GM21367 (cell line): ENCODE measurements around the gene HOXD12.

Experiments
- ATAC-seq: cut with Tn5 transposase; IDR thresholded peaks from one replicate; pipeline ENCODE4 v1.9.1; 2021; ENCODE audit not compliant: unreplicated experiment

The HOXD12 gene

DNA sequence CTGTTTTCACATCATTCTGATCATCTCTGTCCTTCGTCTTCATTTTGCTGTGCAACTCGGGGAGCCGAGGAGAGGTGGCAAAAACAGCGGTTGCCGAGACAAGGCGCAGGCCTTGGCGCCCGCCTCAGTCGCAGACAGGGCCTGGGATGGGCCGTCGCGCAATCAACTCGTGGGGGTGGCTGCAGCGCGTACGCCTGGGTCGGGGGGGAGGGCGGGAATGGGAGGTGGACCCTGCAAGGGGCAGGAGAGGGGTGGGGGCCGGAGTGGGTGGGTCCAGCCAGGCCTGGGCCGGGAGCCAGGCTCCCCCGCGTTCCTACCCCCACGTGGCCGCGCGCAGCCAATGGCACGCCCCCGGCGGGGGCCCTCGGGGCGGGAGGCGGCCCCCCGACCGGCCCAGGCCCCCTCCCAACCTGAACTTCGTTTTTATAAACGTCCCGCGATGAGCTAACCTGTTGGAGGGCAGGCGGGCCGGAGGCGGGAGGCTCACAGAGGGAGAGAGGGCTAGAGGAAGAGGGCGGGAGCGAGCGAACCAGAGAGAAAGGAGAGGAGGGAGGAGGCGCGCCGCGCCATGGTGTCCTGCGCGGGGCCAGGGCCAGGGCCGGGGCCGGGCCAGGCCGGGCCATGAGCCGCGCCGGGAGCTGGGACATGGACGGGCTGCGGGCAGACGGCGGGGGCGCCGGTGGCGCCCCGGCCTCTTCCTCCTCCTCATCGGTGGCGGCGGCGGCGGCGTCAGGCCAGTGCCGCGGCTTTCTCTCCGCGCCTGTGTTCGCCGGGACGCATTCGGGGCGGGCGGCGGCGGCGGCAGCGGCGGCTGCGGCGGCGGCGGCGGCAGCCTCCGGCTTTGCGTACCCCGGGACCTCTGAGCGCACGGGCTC lies 7.1 kb upstream of the HOXD12 start, which contains the start of gene HOXD13:
TSS of gene HOXD13 (plus strand) at position 452 of the 875 bp plus-strand sequence. CDS start at position 622, 170 bp downstream.
- no peak for ATAC-seq

DNA sequence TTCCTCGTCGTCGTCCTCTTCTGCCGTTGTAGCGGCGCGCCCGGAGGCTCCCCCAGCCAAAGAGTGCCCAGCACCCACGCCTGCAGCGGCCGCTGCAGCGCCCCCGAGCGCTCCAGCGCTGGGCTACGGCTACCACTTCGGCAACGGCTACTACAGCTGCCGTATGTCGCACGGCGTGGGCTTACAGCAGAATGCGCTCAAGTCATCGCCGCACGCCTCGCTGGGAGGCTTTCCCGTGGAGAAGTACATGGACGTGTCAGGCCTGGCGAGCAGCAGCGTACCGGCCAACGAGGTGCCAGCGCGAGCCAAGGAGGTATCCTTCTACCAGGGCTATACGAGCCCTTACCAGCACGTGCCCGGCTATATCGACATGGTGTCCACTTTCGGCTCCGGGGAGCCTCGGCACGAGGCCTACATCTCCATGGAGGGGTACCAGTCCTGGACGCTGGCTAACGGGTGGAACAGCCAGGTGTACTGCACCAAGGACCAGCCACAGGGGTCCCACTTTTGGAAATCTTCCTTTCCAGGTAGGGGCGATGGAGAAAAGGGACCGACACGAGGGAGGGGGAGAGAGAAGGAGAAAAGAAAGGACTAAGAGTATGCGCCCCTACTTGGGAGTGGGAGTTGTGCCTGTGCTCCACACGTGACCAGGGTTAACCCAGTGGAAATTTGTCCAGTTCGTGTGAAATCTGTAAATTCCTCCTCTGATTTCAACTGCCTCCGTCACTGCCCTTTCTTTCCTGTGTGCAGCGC lies 6.3 kb upstream of the HOXD12 start:
- ATAC-seq = no peak

DNA sequence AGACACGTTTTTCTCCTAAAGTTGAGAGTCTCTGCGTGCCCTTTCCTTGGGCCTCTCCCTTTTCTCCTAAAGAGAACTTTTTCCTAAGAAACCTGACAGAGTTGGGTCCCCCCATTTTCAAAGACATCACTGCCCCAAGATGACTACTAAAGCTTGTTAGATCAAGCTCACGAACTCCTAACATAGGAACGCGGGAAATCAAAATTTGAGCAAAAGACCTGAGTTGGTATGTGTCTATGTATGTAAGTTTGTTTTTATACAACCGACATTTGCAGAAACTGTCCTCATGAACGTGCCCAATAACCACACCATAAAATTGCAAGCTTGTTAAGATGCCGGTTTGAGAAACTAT lies 5.7 kb upstream of the HOXD12 start:
- no peak for ATAC-seq

DNA sequence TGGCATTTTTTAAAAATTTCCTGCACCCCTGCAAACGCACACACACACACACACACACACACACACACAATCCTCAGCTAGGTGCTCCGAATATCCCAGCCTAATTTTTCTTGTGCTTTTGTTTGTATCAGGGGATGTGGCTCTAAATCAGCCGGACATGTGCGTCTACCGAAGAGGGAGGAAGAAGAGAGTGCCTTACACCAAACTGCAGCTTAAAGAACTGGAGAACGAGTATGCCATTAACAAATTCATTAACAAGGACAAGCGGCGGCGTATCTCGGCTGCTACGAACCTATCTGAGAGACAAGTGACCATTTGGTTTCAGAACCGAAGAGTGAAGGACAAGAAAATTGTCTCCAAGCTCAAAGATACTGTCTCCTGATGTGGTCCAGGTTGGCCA lies 5.2 kb upstream of the HOXD12 start:
- ATAC-seq = no peak

DNA sequence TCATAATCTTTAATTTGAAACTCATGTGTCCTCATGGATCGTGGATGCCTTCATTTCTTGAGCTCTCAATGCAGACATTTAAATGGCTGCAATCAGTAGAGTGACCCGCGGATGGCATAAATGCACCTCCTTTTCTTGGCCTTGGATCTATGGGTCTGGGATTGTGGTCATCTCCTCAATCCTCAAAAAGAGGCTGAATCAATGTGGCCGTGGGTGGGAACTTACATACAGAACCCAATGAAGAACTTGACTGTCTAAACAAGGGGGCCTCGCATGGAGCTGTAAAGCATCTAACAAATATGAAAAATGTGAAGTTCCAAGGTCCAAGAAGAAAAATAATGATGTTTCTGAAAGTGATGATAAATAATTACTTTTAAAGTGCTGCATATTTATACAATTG lies 4.2 kb upstream of the HOXD12 start:
- ATAC-seq = no peak

DNA sequence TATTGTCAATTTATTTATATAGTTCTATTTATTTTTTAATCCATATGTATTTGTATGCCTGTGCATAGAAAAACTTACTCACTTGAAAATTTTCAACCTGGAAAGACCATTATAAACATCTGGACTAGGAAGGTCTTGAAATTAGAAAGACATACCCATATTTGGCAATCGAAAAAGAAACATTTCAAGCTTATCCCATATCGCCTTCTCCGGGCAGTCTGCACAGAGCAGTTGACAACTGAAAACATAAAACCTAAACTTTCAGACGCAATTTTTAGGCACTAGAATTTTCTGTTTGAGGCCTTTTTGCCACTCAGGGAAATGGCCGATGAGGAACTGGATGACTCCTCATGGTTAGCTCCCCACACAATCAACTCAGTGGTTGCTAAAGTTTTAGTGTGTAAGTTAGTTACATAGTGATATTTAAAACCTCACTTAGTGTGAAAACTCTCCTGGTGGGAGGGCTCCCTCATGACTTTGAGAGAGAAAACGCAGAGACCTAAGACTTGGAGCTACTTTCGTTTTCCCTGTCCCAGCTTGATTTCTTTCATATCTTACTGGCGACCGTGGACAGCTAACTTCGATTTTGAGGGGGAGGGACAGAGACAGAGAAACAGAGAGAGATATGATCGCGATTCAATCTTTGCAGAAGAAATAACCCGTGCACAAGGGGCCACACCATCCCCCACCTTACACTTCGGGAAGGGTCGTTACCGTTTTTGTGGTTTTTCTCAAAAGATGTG lies 3.2 kb upstream of the HOXD12 start:
- no peak for ATAC-seq

DNA sequence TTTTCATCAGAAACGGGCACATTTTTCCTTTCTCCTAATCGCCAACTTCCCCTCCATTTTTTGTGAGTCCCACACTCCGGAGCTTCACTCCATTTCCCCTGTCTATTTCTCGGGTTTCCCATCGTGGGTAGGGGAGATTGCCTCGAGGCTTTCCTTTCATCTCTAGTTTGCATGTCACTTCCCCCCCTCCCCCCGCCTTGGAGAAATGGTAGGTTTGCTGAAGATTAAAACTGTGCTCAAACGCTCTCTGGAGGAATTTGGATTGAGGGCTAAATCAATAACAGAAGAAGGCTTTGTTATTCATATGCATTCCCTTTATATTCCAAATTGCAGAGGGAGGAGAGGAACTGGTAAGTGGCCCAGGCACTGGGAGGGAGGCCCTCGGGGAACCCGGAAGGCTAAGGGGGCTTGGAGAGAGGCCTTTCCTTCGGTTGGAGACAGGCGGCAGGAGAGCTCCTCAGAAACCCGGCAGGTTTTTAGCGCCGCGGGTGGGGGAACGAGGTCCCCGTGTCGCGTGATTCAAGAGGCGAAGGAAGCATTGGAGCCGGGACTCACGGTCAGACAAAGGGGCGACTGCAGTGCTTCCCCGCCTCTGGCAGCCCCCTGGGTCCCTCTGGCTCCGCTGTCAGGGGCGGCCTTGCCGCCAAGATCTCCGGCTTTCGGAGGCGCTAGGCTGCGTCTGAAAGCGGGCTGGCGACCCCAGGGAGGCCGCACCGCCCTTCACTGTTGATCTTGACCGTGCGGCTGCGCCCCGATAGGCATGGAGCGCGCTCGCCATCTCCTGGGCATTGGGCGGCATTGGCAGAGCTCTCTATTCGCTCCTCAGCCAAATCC lies 2.4 kb upstream of the HOXD12 start:
- peak; percentile 83 for ATAC-seq

DNA sequence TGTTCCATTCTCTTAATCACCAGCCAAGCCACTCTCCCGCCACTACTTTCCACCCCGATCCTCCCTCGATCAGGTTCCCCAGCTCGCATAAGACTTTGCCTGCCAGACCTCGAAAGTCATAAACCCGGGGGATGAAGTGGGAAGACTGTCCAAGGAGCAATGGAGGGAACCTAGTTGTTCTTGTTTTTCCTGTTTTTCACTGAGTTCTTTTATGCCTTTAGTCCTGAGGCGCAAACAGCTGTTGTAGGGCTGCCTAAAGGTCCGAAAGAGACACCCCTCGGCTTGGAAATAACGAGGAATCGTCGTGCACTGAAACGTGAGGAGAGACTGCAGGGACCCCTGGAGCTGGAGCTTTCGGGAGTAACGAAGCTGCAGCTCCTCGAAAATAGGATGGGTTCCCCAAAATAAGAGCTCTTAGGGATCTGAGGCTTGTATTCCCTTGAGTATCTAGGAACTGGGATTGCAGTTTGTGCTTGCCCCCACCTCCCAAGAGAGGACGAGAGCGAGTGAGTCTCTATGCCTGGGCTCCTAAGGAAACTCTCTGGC lies 1.7 kb upstream of the HOXD12 start:
- no peak for ATAC-seq

DNA sequence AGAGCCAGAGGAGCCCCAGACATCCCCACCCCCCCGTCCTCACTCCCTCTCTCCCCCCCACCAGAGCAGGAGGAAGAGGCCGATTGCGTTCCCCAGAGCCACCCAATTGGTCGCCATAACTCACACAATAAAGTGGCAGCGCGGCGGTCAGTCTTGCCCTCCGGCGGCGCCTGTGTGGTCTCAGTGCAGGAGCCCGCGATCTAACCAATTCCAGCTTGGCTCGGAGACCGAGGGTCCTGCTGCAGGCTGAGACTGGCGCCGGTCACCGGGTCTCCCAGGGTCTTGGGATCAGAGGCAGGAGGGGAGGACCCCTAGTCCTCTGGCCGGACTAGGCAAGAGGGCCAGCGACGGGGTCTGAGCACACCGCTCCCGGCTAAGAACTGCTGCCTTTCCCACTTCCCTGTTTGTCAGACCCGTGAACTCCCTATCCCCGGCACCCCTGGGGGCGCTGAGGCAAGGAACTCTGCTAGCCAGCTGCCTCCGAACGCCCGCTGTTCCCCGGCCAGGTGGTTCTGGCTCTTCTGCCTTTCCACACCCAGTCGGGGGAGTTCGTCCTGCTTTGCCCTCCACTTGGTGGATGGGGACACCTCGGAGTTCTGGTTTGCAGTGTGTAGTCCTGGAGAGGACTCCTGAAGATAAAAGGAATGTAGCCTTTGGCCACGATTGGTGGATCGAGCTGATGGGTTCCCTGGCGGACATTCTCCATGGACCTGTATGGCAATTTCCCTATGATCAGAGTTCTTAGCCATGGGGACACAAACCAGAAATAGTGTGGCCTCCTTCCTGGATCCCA lies 1.0 kb upstream of the HOXD12 start:
- no peak for ATAC-seq

DNA sequence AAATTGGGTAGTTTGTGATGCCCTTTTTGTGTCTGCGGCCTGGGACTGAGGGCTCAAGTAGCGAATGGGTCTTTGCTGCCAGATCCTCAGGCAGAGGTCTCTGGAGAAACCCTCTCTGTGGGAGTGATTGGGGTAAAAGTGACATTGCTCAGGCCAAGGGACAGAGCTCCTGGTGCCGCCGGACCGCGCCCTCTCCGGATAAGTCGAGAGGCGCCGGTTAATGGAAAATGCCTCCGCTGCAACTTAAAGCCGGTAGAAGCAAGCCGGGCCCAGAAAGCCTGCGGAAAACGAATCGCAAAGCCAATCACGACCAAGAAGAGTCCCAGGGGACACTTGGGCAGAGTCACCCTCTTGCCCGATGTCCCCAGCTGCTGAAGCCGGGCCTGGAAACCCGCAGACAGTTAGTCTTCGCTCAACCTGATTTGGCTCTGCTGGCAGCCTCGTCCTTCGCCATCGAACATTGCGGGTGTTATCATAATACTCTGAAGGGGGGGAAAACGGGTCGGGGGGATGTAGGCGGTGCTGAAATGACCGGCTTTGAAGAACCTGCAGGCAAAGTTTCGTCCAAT lies 352 bp upstream of the HOXD12 start:
- ATAC-seq = no peak

DNA sequence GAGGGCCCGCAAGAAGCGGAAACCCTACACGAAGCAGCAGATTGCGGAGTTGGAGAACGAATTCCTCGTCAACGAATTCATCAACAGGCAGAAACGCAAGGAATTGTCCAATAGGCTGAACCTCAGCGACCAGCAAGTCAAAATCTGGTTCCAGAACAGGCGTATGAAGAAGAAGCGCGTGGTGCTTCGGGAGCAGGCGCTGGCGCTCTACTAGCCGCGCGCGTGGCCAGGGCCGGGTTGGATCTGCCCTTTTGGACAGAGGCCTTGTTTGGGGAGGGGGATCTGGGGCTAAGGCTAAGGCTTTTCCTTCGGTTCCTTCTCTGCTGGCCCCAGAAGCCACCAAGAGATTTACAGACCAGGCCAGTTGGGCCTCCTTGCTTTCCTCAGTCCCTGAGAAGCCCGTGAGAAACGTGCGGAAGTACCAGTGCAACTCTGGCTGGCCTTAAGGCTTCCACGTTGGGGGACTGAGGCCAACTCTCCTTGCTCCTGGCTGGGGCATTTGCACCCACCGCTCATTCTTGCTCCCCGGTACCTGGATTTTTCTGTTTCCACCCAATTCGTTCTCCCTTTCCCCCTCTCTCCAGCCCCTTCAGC lies 1.0 kb downstream of the HOXD12 start:
- no peak for ATAC-seq

DNA sequence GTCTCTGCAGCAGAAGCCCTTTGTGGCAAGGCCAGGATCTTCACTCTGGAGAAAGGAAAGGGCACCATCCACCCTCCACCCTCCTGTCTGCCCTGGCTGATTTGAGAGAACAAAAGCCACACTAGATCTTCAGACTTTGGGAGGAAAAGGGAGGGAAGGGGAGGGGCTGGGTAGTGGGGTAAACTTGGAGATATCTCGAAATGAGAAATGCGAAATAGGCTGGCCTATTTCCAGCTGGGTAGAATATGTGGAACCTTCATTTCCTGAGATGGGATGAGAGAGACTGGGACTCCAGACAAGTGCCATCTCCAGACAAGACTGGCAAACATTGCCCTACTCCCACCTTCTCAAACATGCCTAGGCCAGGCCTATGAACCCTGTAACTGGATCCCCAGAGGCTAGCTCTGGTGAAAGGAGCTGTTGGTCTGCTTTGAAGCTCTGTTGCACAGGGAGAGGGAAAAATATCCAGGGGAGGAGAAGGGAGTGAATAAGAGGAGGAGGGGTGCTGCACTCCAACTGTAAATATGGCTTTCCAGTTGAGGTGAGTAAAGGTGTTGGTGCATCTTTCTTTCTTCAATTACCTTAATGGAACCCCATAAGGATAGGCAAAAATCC lies 1.7 kb downstream of the HOXD12 start:
- no peak for ATAC-seq

DNA sequence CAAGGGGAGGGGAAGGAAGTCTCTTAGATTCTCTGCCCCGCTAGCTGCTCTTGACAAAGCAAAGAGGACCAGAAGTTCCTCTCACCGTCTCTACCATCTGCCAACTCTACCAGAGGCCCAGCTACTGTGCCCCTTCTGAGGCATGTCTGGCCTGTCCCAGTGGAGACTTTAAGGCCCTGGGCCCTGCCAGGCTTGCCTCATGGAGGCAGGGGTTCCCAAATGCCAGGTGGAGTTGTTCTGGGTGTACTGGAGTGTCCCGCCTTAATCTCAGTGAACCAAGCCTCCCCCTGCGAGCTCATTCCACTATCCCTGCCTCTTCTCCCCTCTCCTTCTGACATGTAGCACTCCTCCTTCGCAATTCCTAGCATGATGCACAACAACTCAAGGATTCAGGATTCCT lies 2.2 kb downstream of the HOXD12 start:
- ATAC-seq = no peak

DNA sequence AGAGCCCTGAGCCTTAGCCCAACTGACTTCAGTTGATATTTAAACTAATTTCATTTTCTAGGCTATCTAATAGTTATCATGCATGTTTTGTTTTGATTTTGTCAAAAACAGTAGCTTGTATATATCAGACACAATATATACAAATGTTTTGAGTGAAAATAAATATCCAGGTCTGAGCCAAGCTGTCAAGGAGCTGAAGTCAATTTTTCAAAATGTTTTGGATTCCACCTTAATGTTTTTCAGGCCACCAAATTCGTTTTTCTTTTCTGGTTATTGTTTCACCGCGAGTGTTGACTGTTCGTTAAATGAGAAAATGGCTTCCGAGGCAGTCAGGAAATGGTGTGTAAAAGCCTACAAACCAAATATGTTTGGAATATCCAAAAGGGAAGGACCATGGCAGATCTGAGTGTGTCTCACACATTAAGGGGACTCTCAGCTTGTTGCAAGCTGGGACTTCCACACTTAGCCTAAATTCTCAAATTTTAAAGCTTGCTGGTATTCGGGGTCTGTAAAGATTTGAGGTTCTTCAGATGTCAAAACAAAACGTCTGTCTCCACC lies 2.8 kb downstream of the HOXD12 start:
- ATAC-seq = no peak

DNA sequence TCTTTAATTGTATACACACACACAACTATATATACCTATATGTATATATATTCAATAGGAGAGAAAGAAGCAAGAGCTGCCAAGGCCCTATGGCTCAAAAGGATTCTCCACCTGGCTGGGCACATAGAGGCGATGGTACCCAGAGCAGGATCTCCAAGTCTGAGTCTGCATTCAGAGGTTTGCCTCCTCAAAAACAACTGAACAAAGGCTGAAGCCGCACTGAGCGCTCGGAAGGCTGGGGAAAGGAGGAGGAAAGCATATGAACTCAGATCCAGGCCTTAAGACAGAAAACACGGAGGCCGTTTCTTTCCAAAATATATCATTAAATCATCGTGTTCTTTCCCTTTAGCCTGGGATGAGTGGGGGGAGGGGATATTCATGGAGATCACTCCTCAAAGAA lies 3.6 kb downstream of the HOXD12 start:
- no peak for ATAC-seq

DNA sequence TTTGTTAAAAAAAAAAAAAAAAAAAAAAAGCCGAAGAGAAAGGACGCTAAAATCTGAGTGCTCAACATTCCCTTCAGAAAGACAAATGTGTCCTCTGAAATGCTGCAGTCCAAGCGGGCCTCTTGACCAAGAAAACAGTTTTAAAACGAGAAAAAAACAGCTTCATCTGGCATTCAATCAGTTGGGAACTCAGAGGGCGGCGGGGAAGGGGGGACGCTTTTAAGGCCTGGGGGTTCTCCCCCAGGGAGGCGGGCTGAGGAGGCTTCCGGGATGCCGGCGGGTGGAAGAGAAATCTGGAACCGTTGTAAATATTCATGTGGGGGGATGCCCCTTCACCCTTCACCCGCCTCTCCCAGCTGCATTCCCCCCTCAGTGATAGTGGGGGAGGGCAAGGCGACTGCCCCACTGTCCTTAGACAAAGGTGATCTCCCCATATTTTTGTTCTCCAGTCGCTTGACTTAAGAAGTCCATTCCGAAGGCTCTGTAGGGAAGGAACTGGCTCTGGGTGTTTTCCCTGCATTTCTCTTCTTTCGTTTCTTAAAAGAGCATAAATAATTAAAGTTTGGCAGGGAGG lies 4.2 kb downstream of the HOXD12 start:
- no peak for ATAC-seq

DNA sequence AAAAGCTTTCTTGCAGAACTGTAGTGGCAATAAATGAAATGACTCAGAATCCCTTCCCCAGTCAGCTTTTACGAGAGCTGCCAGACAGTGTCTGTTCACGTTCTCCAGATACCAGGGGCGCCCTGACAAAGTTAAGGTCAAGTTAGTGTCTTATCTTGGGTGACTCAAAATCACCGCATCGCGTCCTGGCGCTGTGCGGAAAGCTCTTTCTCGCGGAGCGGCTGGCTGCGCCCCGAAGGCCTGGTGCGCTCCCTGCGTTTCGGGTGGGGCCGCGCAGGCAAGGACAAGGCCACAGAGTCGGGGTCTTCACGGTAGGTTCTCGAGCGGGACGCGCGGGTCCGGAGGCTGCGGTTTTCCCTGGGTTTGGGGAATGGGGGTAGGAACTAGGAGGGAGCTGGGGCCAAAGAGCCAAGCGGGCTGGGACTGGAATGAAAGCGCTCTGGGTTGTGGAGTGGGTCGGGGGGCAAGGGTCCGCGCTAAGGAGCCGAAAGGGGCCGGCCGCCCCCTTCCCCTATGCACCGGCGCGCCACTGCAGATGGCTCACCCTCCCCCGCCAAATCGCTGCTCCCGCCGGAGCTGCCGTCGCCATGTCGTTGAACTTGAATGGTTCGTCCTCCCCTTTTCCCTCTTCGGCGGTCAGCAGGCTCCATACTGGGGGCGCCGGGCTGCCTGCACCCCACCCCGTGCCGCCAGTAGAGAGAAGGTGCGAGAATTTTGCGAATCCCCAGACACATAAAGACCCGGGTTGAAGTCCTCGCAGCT lies 4.9 kb downstream of the HOXD12 start:
- no peak for ATAC-seq
